ENCODE measurements around the gene HM13. TPM values are rescaled to one million over a fixed set of nuclear protein-coding genes. Genes with fewer than 3 reads are reported as not detected.

Gene HM13
- total RNA-seq, 1 experiment from 2014 or later = 183 TPM

GRCh38 chr20:31535298-31535697 lies 21.1 kb downstream of the HM13 start:
- Histone ChIP-seq H3K4me3 (replicated peaks in 1 of 2; ENCODE audit: low read depth in 1 of 2, low read length in 2 of 2) (no peak overlapping the region), H3K9ac (ENCODE audit: low read length) (no peak overlapping the region), H3K36me3 (ENCODE audit: control insufficient read depth in 1 of 2, insufficient read depth in 2 of 2, low read length in 2 of 2) (peaks cover 43 to 78% of the 10 kb centered on the region in 2 experiments; a peak in 3 of 4 replicates), H3K9me2 (ENCODE audit: insufficient read depth) (no peaks in the 10 kb centered on the region), H3K27ac (ENCODE audit: low read depth, low read length) (no peak overlapping the region), H3K27me3 (ENCODE audit: insufficient read depth, low read length) (no peaks in the 10 kb centered on the region), H3K9me3 (ENCODE audit: control insufficient read depth in 1 of 2, insufficient read depth in 1 of 2, low read depth in 1 of 2, low read length in 2 of 2) (no peaks in the 10 kb centered on the region), H4K20me1 (ENCODE audit: insufficient read depth) (no peaks in the 10 kb centered on the region), H3K79me2 (ENCODE audit: insufficient read depth, low read length) (peaks cover 83% of the 10 kb centered on the region), H3K4me2 (ENCODE audit: low read length) (no peak overlapping the region), H2AFZ (ENCODE audit: low read depth, low read length, poor library complexity, severe bottlenecking) (no peak overlapping the region), H3K4me1 (ENCODE audit: control insufficient read depth in 1 of 2, insufficient read depth in 2 of 2, low read length in 2 of 2) (peaks cover 0 to 2% of the 10 kb centered on the region in 2 experiments; a peak in 1 of 4 replicates)
- no TSS peak for BruUV-seq (replicated peaks)
- no peak for ATAC-seq
- CTCF ChIA-PET = no interaction called here
- no peak for TF ChIP-seq FOSL1 (IDR thresholded peaks at IDR 0.05; ENCODE audit: low read depth)
- no peak for TF ChIP-seq ZFX (IDR thresholded peaks at IDR 0.05)
- no peak for TF ChIP-seq EGR1 (IDR thresholded peaks at IDR 0.05; ENCODE audit: low read depth)
- TF ChIP-seq POLR2A (IDR thresholded peaks at IDR 0.05; ENCODE audit: borderline replicate concordance, extremely low read depth, insufficient read depth, insufficient read length) = no peak
- no peak for TF ChIP-seq POLR2AphosphoS5 (IDR thresholded peaks at IDR 0.05; ENCODE audit: low read depth, low read length)
- no peak for TF ChIP-seq RAD21 (IDR thresholded peaks at IDR 0.05; ENCODE audit: low read depth)
- no peak for TF ChIP-seq JUND (IDR thresholded peaks at IDR 0.05)
- TF ChIP-seq REST (IDR thresholded peaks at IDR 0.05; ENCODE audit: low read depth) = no peak
- no peak for TF ChIP-seq MAX (IDR thresholded peaks at IDR 0.05)
- no peak for TF ChIP-seq SP1 (IDR thresholded peaks at IDR 0.05; ENCODE audit: low read depth)
- TF ChIP-seq, protein P1, sequence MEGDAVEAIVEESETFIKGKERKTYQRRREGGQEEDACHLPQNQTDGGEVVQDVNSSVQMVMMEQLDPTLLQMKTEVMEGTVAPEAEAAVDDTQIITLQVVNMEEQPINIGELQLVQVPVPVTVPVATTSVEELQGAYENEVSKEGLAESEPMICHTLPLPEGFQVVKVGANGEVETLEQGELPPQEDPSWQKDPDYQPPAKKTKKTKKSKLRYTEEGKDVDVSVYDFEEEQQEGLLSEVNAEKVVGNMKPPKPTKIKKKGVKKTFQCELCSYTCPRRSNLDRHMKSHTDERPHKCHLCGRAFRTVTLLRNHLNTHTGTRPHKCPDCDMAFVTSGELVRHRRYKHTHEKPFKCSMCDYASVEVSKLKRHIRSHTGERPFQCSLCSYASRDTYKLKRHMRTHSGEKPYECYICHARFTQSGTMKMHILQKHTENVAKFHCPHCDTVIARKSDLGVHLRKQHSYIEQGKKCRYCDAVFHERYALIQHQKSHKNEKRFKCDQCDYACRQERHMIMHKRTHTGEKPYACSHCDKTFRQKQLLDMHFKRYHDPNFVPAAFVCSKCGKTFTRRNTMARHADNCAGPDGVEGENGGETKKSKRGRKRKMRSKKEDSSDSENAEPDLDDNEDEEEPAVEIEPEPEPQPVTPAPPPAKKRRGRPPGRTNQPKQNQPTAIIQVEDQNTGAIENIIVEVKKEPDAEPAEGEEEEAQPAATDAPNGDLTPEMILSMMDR (IDR thresholded peaks at IDR 0.05 in 2 of 3, conservative IDR thresholded peaks at IDR 0.05 in 1 of 3; ENCODE audit: borderline replicate concordance in 1 of 3, insufficient read depth in 1 of 3, low read depth in 2 of 3, low read length in 2 of 3) = no peak
- TF ChIP-seq CBX3 (IDR thresholded peaks at IDR 0.05; ENCODE audit: low read depth) = no peak
- no peak for TF ChIP-seq EZH2 (IDR thresholded peaks at IDR 0.05)
- no peak for TF ChIP-seq SIN3A (IDR thresholded peaks at IDR 0.05; ENCODE audit: low read depth)
- no peak for TF ChIP-seq ELF1 (IDR thresholded peaks at IDR 0.05; ENCODE audit: borderline replicate concordance, low read depth)
- no peak for TF ChIP-seq YY1 (IDR thresholded peaks at IDR 0.05; ENCODE audit: extremely low read depth, insufficient replicate concordance, low read depth, low read length)
- DNase-seq (ENCODE audit: low read depth, low spot score) = no peak
- intact Hi-C loops (cut with micrococcal nuclease) = no loop called here
- RAD21 ChIA-PET (ENCODE audit: low non-redundant PET in 1 of 2, low total read pairs in 2 of 2, uncharacterized antibody in 2 of 2, unreplicated experiment in 2 of 2) = no interaction called here
- POLR2A ChIA-PET = no interaction called here

Measured in HCT116 (cell line).